Uterus (tissue), 4 donors: ENCODE data around the gene SYNPO. TPM values are rescaled to one million over a fixed set of nuclear protein-coding genes. Genes with fewer than 3 reads are reported as not detected.

ENCODE experiments used
- DNase-seq, 2 donors: peaks; one replicate each; pipeline ENCODE4 v3.0.0-alpha.2; 2019 to 2020
- H3K27ac ChIP-seq, 2 donors: fragments of 200-600 bp; sonication (generic); 1 replicate in 1 of 2; 2 replicates in 1 of 2; pipeline ENCODE4 v1.5.1; 2016 to 2018
- H3K27me3 ChIP-seq, 2 donors: fragments of 200-600 bp; sonication (generic); one replicate each; pipeline ENCODE4 v1.5.1; 2018 to 2019; ENCODE audit warnings: control low read depth in 1 of 2
- H3K36me3 ChIP-seq, 2 donors: fragments of 200-600 bp; sonication (generic); one replicate each; pipeline ENCODE4 v1.5.1; 2019; ENCODE audit warnings: control low read depth in 1 of 2
- H3K4me1 ChIP-seq, 2 donors: fragments of 200-600 bp; sonication (generic); one replicate each; pipeline ENCODE4 v1.5.1; 2018 to 2019; ENCODE audit warnings: control low read depth in 1 of 2
- H3K4me3 ChIP-seq, 2 donors: fragments of 200-600 bp; sonication (generic); 1 replicate in 1 of 2; 2 replicates in 1 of 2; pipeline ENCODE4 v1.5.1; 2018 to 2019; ENCODE audit warnings: mild to moderate bottlenecking in 1 of 2
- H3K9me3 ChIP-seq, 2 donors: fragments of 200-600 bp; sonication (generic); one replicate each; pipeline ENCODE4 v1.5.1; 2019; ENCODE audit warnings: control low read depth in 1 of 2
- POLR2A ChIP-seq, 2 donors: fragments of 450-650 bp; IDR thresholded peaks; one replicate each; pipeline ENCODE4 v1.6.1; 2016; ENCODE audit warnings: antibody characterized with exemption in 2 of 2, mild to moderate bottlenecking in 1 of 2, moderate library complexity in 1 of 2
- intact Hi-C: fragments of 100-400 bp; cut with DNase I; formaldehyde crosslinking; loops from one replicate; pipeline ENCODE4 v1.15.1; 2023; ENCODE audit warnings: low total_unique reads
- total RNA-seq, 4 donors: library from RNA; depleted of rRNA in 3 of 4; stranded (reverse); fragments of >200 nt in 3 of 4; gene quantifications; one replicate each; pipeline versions ENCODE4 v1.1.0 to v1.2.4, GENCODE V29; 2014 to 2023
- TF ChIP-seq, protein P1 (sequence below), 4 experiments: fragments of 200-600 bp in 2 of 4; fragments of 450-650 bp in 2 of 4; sonication (generic) in 2 of 4; IDR thresholded peaks; one replicate each; pipeline ENCODE4 v1.5.1; 2016 to 2019; ENCODE audit warnings: antibody characterized with exemption in 4 of 4, mild to moderate bottlenecking in 2 of 4, moderate library complexity in 1 of 4
- donor health status: DM: yes; HTN: yes; CAD: no.

The SYNPO gene
- total RNA-seq, 4 donors from 2014 or later, result 3.6 to 146 (median 10.6) TPM

DNA sequence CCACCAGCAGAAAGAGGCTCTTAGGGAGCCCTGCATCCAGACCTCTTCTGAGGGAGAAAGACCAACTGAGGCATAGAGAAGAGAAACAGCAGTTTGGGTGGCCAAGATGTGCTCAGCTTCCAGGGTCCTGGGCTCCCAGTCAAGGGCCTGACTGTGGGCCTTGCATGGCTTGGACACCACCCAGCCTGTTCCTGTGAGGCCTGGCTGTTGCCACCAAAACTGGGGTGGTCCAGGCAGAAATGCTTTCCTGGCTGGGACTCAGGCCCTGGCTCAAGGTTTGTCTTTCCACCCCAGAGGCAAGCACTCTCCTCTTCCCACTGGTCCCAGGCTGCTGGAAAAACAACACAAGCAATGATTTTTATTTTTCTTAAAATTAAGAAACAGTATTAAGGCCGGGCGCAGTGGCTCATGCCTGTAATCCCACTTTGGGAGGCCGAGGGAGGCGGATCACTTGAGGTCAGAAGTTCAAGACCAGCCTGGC is 33.9 kb downstream of the SYNPO start:
- peak overlapping the region; percentile 65 to 66 for H3K27ac ChIP-seq
- H3K27me3 ChIP-seq, result no peaks in the 10 kb centered on the region
- intact Hi-C loops, result no loop called here
- peaks cover 0 to 4% of the 10 kb centered on the region in 2 donors for H3K4me1 ChIP-seq
- no peak overlapping the region for H3K4me3 ChIP-seq
- H3K9me3 ChIP-seq, result no peaks in the 10 kb centered on the region
- TF ChIP-seq POLR2A (IDR thresholded peaks at IDR 0.05), result no peak
- TF ChIP-seq, protein P1, sequence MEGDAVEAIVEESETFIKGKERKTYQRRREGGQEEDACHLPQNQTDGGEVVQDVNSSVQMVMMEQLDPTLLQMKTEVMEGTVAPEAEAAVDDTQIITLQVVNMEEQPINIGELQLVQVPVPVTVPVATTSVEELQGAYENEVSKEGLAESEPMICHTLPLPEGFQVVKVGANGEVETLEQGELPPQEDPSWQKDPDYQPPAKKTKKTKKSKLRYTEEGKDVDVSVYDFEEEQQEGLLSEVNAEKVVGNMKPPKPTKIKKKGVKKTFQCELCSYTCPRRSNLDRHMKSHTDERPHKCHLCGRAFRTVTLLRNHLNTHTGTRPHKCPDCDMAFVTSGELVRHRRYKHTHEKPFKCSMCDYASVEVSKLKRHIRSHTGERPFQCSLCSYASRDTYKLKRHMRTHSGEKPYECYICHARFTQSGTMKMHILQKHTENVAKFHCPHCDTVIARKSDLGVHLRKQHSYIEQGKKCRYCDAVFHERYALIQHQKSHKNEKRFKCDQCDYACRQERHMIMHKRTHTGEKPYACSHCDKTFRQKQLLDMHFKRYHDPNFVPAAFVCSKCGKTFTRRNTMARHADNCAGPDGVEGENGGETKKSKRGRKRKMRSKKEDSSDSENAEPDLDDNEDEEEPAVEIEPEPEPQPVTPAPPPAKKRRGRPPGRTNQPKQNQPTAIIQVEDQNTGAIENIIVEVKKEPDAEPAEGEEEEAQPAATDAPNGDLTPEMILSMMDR (IDR thresholded peaks at IDR 0.05), result no peak
- H3K36me3 ChIP-seq, result no peaks in the 10 kb centered on the region
- peak in 1 of 2 donors; percentile 55 for DNase-seq

DNA sequence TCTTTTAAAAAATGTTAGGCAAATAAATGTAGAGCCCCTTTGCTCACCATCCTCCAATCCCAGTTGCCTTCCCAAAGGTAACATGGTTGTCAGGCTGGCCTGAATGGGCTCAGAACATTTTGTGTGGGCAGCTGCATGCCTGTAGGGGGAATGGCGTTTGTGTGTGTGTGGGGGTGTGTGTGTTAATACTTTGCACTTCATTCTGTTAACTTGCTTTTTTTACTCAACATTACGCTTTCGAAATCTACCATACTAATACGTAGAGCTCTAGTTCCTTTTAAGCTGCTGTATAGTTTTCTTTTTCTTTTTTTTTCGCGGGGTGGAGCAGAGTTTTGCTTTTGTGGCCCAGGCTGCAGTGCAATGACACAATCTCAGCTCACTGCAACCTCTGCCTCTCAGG is 34.6 kb downstream of the SYNPO start:
- intact Hi-C loops, result no loop called here
- Histone ChIP-seq H3K27me3 (no peaks in the 10 kb centered on the region), H3K4me3 (no peak overlapping the region), H3K27ac (peak overlapping the region in 1 of 2 donors; percentile 65), H3K9me3 (no peaks in the 10 kb centered on the region), H3K4me1 (peaks cover 0 to 4% of the 10 kb centered on the region in 2 donors), H3K36me3 (no peaks in the 10 kb centered on the region)
- DNase-seq, result no peak
- no peak for TF ChIP-seq POLR2A (IDR thresholded peaks at IDR 0.05)
- TF ChIP-seq, protein P1 (IDR thresholded peaks at IDR 0.05), result no peak

DNA sequence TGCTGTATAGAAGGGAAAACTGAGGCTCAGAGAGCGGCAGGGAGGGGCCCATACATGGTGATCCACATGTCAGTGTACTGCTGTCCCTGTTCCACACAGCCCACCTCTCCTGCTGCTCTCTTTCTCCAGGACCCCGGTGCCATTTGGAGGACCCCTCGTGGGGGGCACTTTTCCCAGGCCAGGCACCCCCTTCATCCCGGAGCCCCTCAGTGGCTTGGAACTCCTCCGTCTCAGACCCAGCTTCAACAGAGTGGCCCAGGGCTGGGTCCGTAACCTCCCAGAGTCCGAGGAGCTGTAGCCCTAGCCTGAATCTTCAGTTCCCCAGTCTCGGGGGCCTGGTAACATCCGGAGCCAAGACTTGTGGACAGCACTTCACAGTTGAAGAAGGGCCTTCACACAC is 36.1 kb downstream of the SYNPO start:
- H3K27ac ChIP-seq, result no peak overlapping the region
- intact Hi-C loops, result no loop called here
- no peak overlapping the region for H3K4me3 ChIP-seq
- peaks cover 0 to 4% of the 10 kb centered on the region in 2 donors for H3K4me1 ChIP-seq
- no peaks in the 10 kb centered on the region for H3K27me3 ChIP-seq
- no peaks in the 10 kb centered on the region for H3K36me3 ChIP-seq
- no peak for TF ChIP-seq POLR2A (IDR thresholded peaks at IDR 0.05)
- TF ChIP-seq, protein P1 (IDR thresholded peaks at IDR 0.05), result no peak
- H3K9me3 ChIP-seq, result no peaks in the 10 kb centered on the region
- no peak for DNase-seq

DNA sequence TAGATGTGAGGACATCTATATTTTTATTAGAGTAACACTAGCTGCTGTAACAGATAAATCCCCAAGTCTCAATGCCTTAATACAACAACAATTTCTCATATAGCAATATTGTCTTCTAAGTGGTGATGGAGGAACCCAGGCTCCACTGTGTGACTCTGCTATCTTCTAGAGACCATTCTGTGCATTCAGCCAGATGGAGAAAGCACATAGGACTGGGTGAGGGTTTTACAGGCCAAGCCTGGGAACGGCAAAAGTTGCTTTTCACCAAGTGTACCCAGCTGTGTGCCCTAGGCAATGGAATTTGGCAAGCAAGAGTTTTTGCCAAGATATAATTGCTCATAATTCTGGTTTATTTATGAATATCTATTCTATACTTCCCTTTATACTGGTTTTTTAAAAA is 48.7 kb downstream of the SYNPO start:
- DNase-seq, result no peak
- no peaks in the 10 kb centered on the region for H3K36me3 ChIP-seq
- no peaks in the 10 kb centered on the region for H3K9me3 ChIP-seq
- no peaks in the 10 kb centered on the region for H3K27me3 ChIP-seq
- H3K4me1 ChIP-seq, result no peaks in the 10 kb centered on the region
- intact Hi-C loops, result no loop called here
- no peak overlapping the region for H3K4me3 ChIP-seq
- TF ChIP-seq, protein P1 (IDR thresholded peaks at IDR 0.05), result no peak
- TF ChIP-seq POLR2A (IDR thresholded peaks at IDR 0.05), result no peak
- H3K27ac ChIP-seq, result no peak overlapping the region

DNA sequence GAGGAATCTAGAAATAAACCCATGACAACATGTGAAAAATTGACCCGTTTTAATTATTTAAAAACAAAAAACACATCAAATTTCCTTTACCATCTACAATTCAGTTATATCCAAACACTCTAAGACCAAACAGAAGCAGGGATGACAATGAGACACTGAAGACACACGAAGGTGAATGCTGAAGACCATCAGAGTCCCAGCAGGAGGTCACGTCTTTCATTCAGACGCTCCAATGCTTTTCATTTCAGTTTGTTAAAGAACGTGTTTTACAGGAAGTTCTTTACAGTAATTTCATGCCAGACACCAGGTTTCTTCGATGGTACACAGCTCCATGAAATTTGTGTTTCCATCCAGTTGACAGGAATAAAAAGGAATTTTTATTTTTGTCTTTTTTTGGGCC is 50.3 kb downstream of the SYNPO start:
- H3K27me3 ChIP-seq, result no peaks in the 10 kb centered on the region
- H3K27ac ChIP-seq, result no peak overlapping the region
- no peak for TF ChIP-seq POLR2A (IDR thresholded peaks at IDR 0.05)
- TF ChIP-seq, protein P1 (IDR thresholded peaks at IDR 0.05), result no peak
- no peak for DNase-seq
- no peaks in the 10 kb centered on the region for H3K36me3 ChIP-seq
- H3K4me1 ChIP-seq, result no peaks in the 10 kb centered on the region
- intact Hi-C loops, result no loop called here
- no peaks in the 10 kb centered on the region for H3K9me3 ChIP-seq
- H3K4me3 ChIP-seq, result no peak overlapping the region
